ENCODE results near the gene MAS1L. TPM values are rescaled to one million over a fixed set of nuclear protein-coding genes. Genes with fewer than 3 reads are reported as not detected.

The MAS1L gene
- total RNA-seq, 1 donor from 2014 or later = not detected

DNA sequence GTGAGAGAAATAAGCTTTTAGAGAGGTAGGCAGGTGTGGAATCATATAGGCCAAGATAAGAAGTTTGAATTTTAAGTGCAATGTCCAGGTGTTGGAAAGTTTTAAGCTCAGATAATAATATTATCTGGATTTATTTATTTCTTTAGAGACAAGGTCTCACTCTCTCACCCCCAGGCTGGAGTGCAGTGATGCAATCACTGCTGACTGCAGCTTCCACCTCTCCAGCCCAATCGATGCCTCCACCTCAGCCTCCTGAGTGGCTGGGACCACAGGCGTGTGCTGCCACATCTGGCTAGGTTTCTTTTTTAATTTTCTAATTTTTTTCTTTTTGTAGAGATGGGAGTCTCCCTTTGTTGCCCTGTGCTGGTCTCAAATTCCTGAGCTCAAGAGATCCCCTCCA is 5.5 kb upstream of the MAS1L start:
- TF ChIP-seq, protein P1, sequence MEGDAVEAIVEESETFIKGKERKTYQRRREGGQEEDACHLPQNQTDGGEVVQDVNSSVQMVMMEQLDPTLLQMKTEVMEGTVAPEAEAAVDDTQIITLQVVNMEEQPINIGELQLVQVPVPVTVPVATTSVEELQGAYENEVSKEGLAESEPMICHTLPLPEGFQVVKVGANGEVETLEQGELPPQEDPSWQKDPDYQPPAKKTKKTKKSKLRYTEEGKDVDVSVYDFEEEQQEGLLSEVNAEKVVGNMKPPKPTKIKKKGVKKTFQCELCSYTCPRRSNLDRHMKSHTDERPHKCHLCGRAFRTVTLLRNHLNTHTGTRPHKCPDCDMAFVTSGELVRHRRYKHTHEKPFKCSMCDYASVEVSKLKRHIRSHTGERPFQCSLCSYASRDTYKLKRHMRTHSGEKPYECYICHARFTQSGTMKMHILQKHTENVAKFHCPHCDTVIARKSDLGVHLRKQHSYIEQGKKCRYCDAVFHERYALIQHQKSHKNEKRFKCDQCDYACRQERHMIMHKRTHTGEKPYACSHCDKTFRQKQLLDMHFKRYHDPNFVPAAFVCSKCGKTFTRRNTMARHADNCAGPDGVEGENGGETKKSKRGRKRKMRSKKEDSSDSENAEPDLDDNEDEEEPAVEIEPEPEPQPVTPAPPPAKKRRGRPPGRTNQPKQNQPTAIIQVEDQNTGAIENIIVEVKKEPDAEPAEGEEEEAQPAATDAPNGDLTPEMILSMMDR (IDR thresholded peaks at IDR 0.05) = no peak
- no peaks in the 10 kb centered on the region for H3K27me3 Mint-ChIP-seq (ENCODE audit: unreplicated experiment)
- no peak overlapping the region for H3K4me3 Mint-ChIP-seq (ENCODE audit: unreplicated experiment)
- H3K4me1 Mint-ChIP-seq (ENCODE audit: unreplicated experiment) = no peaks in the 10 kb centered on the region
- no peak overlapping the region for H3K27ac Mint-ChIP-seq (ENCODE audit: unreplicated experiment)
- no peaks in the 10 kb centered on the region for H3K9me3 Mint-ChIP-seq (ENCODE audit: unreplicated experiment)
- no peak for DNase-seq (ENCODE audit: extremely low spot score, unreplicated experiment)
- no peaks in the 10 kb centered on the region for H3K36me3 Mint-ChIP-seq (ENCODE audit: unreplicated experiment)

DNA sequence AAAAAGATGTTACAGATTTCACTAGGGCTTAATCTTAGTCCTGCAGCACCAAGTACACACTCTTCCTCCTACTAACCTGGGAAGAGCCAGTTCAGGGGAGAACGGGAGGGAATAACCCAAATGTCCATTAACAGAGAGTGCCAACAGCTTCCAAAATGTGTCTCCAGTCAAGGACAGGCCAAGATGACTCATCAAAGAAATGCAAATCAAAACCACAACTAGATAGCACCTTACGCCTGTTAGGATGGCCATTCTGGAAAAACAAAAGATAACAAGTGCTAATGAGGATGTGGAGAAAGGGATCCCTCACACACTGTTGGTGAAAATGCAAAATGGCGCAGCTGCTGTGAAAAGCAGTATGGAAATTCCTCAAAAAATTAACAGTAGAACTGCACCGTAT is 3.8 kb upstream of the MAS1L start:
- Mint-ChIP-seq H3K27me3 (ENCODE audit: unreplicated experiment) (peaks cover 3% of the 10 kb centered on the region), H3K9me3 (ENCODE audit: unreplicated experiment) (no peaks in the 10 kb centered on the region), H3K27ac (ENCODE audit: unreplicated experiment) (no peak overlapping the region), H3K4me1 (ENCODE audit: unreplicated experiment) (no peaks in the 10 kb centered on the region), H3K36me3 (ENCODE audit: unreplicated experiment) (no peaks in the 10 kb centered on the region), H3K4me3 (ENCODE audit: unreplicated experiment) (no peak overlapping the region)
- DNase-seq (ENCODE audit: extremely low spot score, unreplicated experiment) = no peak
- TF ChIP-seq, protein P1 (IDR thresholded peaks at IDR 0.05) = no peak

DNA sequence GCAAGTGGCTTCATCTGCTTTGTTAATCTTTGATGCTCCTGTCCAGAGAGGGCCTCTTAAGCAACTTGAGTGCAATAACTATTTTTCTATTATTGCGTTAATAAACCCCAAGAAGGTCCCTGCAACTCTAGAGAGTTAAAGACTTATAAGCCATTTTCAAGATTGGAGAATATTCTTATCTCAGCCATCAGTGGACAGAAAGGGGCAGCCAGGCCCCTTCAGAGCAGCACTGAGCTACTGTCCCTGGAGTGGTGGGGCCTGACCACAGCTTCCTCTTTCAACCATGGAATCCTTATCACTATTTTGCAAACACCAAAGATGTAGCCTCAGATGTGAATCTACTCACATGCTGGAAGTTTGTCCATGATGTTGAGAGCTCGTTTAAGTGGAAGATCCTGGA is 2.8 kb upstream of the MAS1L start:
- DNase-seq (ENCODE audit: extremely low spot score, unreplicated experiment) = no peak
- TF ChIP-seq, protein P1 (IDR thresholded peaks at IDR 0.05) = no peak
- Mint-ChIP-seq H3K4me3 (ENCODE audit: unreplicated experiment) (no peak overlapping the region), H3K27ac (ENCODE audit: unreplicated experiment) (no peak overlapping the region), H3K4me1 (ENCODE audit: unreplicated experiment) (no peaks in the 10 kb centered on the region), H3K9me3 (ENCODE audit: unreplicated experiment) (no peaks in the 10 kb centered on the region), H3K27me3 (ENCODE audit: unreplicated experiment) (peaks cover 3% of the 10 kb centered on the region), H3K36me3 (ENCODE audit: unreplicated experiment) (no peaks in the 10 kb centered on the region)

DNA sequence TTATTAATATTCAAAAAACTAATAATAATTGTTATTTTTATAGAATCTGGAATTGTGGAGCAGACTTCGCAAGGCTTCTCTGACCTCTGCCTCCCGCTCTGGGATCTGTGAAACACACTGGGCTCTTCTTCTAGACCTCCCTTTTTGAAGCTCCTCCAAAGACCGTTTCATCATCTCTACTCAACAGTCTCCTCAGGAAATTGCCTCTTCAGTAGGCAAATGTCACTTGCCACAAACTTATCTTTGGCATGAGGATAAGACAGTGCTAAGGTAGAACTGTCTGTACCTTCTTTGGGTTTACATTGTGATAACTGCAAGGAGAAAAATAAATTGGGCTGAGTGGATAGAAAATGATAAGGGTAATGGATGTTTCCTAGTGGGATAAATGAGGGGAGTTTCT is 2.3 kb upstream of the MAS1L start:
- H3K4me1 Mint-ChIP-seq (ENCODE audit: unreplicated experiment) = no peaks in the 10 kb centered on the region
- H3K27me3 Mint-ChIP-seq (ENCODE audit: unreplicated experiment) = peaks cover 3% of the 10 kb centered on the region
- no peak overlapping the region for H3K4me3 Mint-ChIP-seq (ENCODE audit: unreplicated experiment)
- H3K9me3 Mint-ChIP-seq (ENCODE audit: unreplicated experiment) = no peaks in the 10 kb centered on the region
- no peaks in the 10 kb centered on the region for H3K36me3 Mint-ChIP-seq (ENCODE audit: unreplicated experiment)
- TF ChIP-seq, protein P1 (IDR thresholded peaks at IDR 0.05) = no peak
- no peak for DNase-seq (ENCODE audit: extremely low spot score, unreplicated experiment)
- no peak overlapping the region for H3K27ac Mint-ChIP-seq (ENCODE audit: unreplicated experiment)

DNA sequence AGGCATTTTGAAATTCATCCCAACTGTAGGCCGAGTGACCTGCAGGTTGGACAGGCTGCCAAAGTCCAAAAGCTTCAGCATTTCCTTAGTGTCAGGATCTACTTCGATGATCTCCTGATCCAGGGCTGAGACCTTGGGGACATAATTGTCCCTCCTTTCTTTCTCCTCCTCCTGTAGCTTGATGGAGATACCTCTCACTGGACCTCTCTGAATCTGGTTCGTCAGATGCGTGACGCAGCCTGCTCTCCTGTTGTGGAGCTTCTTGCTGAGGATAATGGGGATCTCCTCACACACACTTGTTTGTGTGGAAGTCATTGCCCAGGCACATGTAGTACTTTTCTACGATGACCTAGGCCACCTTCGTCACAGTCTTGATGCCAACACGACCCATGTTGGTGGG is 1.5 kb upstream of the MAS1L start:
- Mint-ChIP-seq H3K27ac (ENCODE audit: unreplicated experiment) (no peak overlapping the region), H3K4me1 (ENCODE audit: unreplicated experiment) (no peaks in the 10 kb centered on the region), H3K9me3 (ENCODE audit: unreplicated experiment) (no peaks in the 10 kb centered on the region), H3K36me3 (ENCODE audit: unreplicated experiment) (no peaks in the 10 kb centered on the region), H3K27me3 (ENCODE audit: unreplicated experiment) (peaks cover 3% of the 10 kb centered on the region), H3K4me3 (ENCODE audit: unreplicated experiment) (no peak overlapping the region)
- TF ChIP-seq, protein P1 (IDR thresholded peaks at IDR 0.05) = no peak
- DNase-seq (ENCODE audit: extremely low spot score, unreplicated experiment) = no peak
